Kidney (tissue), 14 donors: ENCODE results near the gene GNMT. TPM values are rescaled to one million over a fixed set of nuclear protein-coding genes. Genes with fewer than 3 reads are reported as not detected.

Source experiments
- DNase-seq, 5 donors: peaks; one replicate each; pipeline ENCODE4 v3.0.0-alpha.2; 2013 to 2020
- FAIRE-seq: peaks from 2 replicates; lab custom pipeline; 2012; peaks lifted over from hg19 to GRCh38; lab: Jason Lieb, UNC
- H3K27ac ChIP-seq, 2 donors: one replicate each; pipeline ENCODE4 v1.7.0; 2013; ENCODE audit warnings: low read depth in 2 of 2, low read length in 2 of 2, inconsistent platforms in 1 of 2
- H3K27me3 ChIP-seq: one replicate; pipeline ENCODE4 v1.7.1; 2013; ENCODE audit warnings: low read length, inconsistent platforms; ENCODE audit not compliant: control insufficient read depth, insufficient read depth
- H3K36me3 ChIP-seq, 3 donors: one replicate each; pipeline versions ENCODE4 v1.7.0 to v1.7.1; 2013; ENCODE audit warnings: low read length in 3 of 3, control low read depth in 1 of 3, inconsistent platforms in 1 of 3; ENCODE audit not compliant: insufficient read depth in 3 of 3, control insufficient read depth in 2 of 3
- H3K4me1 ChIP-seq, 3 donors: one replicate each; pipeline versions ENCODE4 v1.7.0 to v1.7.1; 2013; ENCODE audit warnings: low read length in 3 of 3, inconsistent platforms in 1 of 3, low read depth in 1 of 3; ENCODE audit not compliant: control insufficient read depth in 2 of 3, insufficient read depth in 2 of 3
- H3K4me3 ChIP-seq, 3 donors: one replicate each; pipeline versions ENCODE4 v1.7.0 to v1.8.1; 2013; ENCODE audit warnings: low read length in 3 of 3, control low read depth in 1 of 3, inconsistent platforms in 1 of 3
- H3K9ac ChIP-seq, 3 donors: one replicate each; pipeline versions ENCODE4 v1.7.0 to v1.7.1; 2013; ENCODE audit warnings: low read length in 3 of 3, control low read depth in 1 of 3, inconsistent platforms in 1 of 3
- H3K9me3 ChIP-seq, 3 donors: one replicate each; pipeline versions ENCODE4 v1.7.0 to v1.7.1; 2013; ENCODE audit warnings: low read length in 3 of 3, control low read depth in 1 of 3, inconsistent platforms in 1 of 3; ENCODE audit not compliant: control insufficient read depth in 2 of 3, insufficient read depth in 1 of 3
- CTCF ChIP-seq: IDR thresholded peaks from 3 replicates; pipeline ENCODE4 v1.5.1; 2012; ENCODE audit warnings: mild to moderate bottlenecking, moderate library complexity, borderline replicate concordance; ENCODE audit not compliant: insufficient read depth; ENCODE audit errors: extremely low read depth
- intact Hi-C: fragments of 100-400 bp; cut with DNase I; formaldehyde crosslinking; loops from one replicate; pipeline ENCODE4 v1.11.1; 2022
- polyA plus RNA-seq: library from polyadenylated mRNA; stranded (reverse); fragments of 350-450 nt; fragmentation: Illumina TruSeq; extraction: RNeasy Lipid Tissue Mini Kit (QIAGEN cat#74804); gene quantifications from one replicate; pipeline ENCODE4 v1.2.3, GENCODE V29; 2014; ENCODE audit warnings: low read depth, low replicate concordance; ENCODE audit not compliant: insufficient read depth
- total RNA-seq: library from RNA; stranded (reverse); fragmentation: NEBNext Ultra II Directional; extraction: Animal tissue kit (Norgen Biotek cat#: 25700); gene quantifications from one replicate; pipeline ENCODE4 v1.2.1, GENCODE V29; 2021
- donor health status: control.
- donor health status: control.
- donor health status: control.
- donor health status: control.
- donor health status: control.
- donor health status: DM: yes; HTN: yes; CAD: no.
- donor health status: Normal renal cell carcinoma (clear cell type).

Gene GNMT
- total and polyA plus RNA-seq, 2 donors from 2014 or later: 0.54 to 1.9 TPM

GRCh38 chr6:42969431-42969830, 8.9 kb downstream of the GNMT start:
- DNase-seq (no peak), FAIRE-seq (no peak)
- H3K9ac ChIP-seq: no peak overlapping the region
- H3K4me3 ChIP-seq: no peak overlapping the region
- H3K27me3 ChIP-seq: no peaks in the 10 kb centered on the region
- intact Hi-C loops: no loop called here
- H3K4me1 ChIP-seq: no peaks in the 10 kb centered on the region
- H3K36me3 ChIP-seq: peaks cover 0 to 18% (median 5%) of the 10 kb centered on the region in 3 donors
- no peaks in the 10 kb centered on the region for H3K9me3 ChIP-seq
- no peak overlapping the region for H3K27ac ChIP-seq
- no peak for TF ChIP-seq CTCF

- Histone ChIP-seq H3K9me3 (no peaks in the 10 kb centered on the region), H3K27me3 (no peaks in the 10 kb centered on the region), H3K4me1 (no peaks in the 10 kb centered on the region), H3K27ac (no peak overlapping the region), H3K9ac (no peak overlapping the region), H3K36me3 (peaks cover 0 to 18% (median 3%) of the 10 kb centered on the region in 3 donors), H3K4me3 (no peak overlapping the region)
- intact Hi-C loops: no loop called here
- DNase-seq (no peak), FAIRE-seq (no peak)
- no peak for TF ChIP-seq CTCF
These were observed 9.4 kb downstream of the GNMT start for GRCh38 chr6:42969934-42970333.

- DNase-seq (no peak), FAIRE-seq (no peak)
- intact Hi-C loops: no loop called here
- no peaks in the 10 kb centered on the region for H3K9me3 ChIP-seq
- no peak overlapping the region for H3K4me3 ChIP-seq
- H3K27ac ChIP-seq: no peak overlapping the region
- TF ChIP-seq CTCF: no peak
- H3K36me3 ChIP-seq: peaks cover 0 to 13% (median 3%) of the 10 kb centered on the region in 3 donors
- H3K9ac ChIP-seq: no peak overlapping the region
- no peaks in the 10 kb centered on the region for H3K27me3 ChIP-seq
- H3K4me1 ChIP-seq: no peaks in the 10 kb centered on the region
These were observed 10.5 kb downstream of the GNMT start for GRCh38 chr6:42970871-42971612.
